PFSK-1 (cell line): Measurements from ENCODE around the gene AGL.

Experiments
- POLR2AphosphoS5 ChIP-seq: IDR thresholded peaks from 2 replicates; pipeline ENCODE4 v1.6.1; 2012; ENCODE audit warnings: low read depth, mild to moderate bottlenecking, control low read depth, low read length, moderate library complexity
- REST ChIP-seq, 2 experiments: IDR thresholded peaks; 2 replicates each; pipeline versions ENCODE4 v1.6.1 to v1.8.0; 2011 to 2012; ENCODE audit warnings: low read depth in 2 of 2, low read length in 2 of 2, control low read depth in 1 of 2, inconsistent platforms in 1 of 2, mild to moderate bottlenecking in 1 of 2, moderate library complexity in 1 of 2; ENCODE audit not compliant: insufficient read depth in 1 of 2
- SIN3A ChIP-seq: IDR thresholded peaks from 2 replicates; pipeline ENCODE4 v1.6.1; 2012; ENCODE audit warnings: mild to moderate bottlenecking, low read length, moderate library complexity, borderline replicate concordance; ENCODE audit not compliant: insufficient read depth
- TAF1 ChIP-seq: IDR thresholded peaks from 2 replicates; pipeline ENCODE4 v1.6.1; 2012; ENCODE audit warnings: low read length, control low read depth, borderline replicate concordance; ENCODE audit not compliant: insufficient read depth

GRCh38 chr1:99849744-99850458 lies at the start of gene AGL:
- TF ChIP-seq TAF1 (peak; percentile 53; the same call in 1 of the 2 replicates), REST (IDR thresholded peaks at IDR 0.05; ENCODE audit: insufficient read depth in 1 of 2, low read depth in 2 of 2, low read length in 2 of 2) (no peak), POLR2AphosphoS5 (peak; percentile 92), SIN3A (no peak)
